Measurements from ENCODE around the gene PRRC2B.
A peak's percentile ranks its signal among the peaks of the same experiment; 100 is the strongest.

PRRC2B gene

GRCh38 chr9:131495785-131496184 lies 101.9 kb downstream of the PRRC2B start:
- WGBS, 2 experiments = 95 to 96% methylated on average over 22 of the region's 22 CpGs
- H3K9me3 ChIP-seq (ENCODE audit: control insufficient read depth, low read length) = no peaks in the 10 kb centered on the region
- no peaks in the 10 kb centered on the region for H3K4me1 ChIP-seq (ENCODE audit: control insufficient read depth, insufficient read depth, low read length)
- H3K27ac ChIP-seq (ENCODE audit: insufficient read depth, low read depth, low read length, poor library complexity, severe bottlenecking) = no peak overlapping the region
- H3K4me3 ChIP-seq (ENCODE audit: insufficient read depth, low read depth, low read length) = no peak overlapping the region
- no peaks in the 10 kb centered on the region for H3K27me3 ChIP-seq (ENCODE audit: control insufficient read depth, insufficient read depth, low read length, poor library complexity, severe bottlenecking)
- peaks cover 74% of the 10 kb centered on the region for H3K36me3 ChIP-seq (ENCODE audit: control insufficient read depth, insufficient read depth, low read length)

GRCh38 chr9:131496844-131497405 lies 103.0 kb downstream of the PRRC2B start:
- no peaks in the 10 kb centered on the region for H3K9me3 ChIP-seq (ENCODE audit: control insufficient read depth, low read length)
- 96% methylated on average over 10 of the region's 10 CpGs for WGBS, 2 experiments

GRCh38 chr9:131499254-131499767 lies 105.4 kb downstream of the PRRC2B start:
- no peaks in the 10 kb centered on the region for H3K9me3 ChIP-seq (ENCODE audit: control insufficient read depth, low read length)
- no peak overlapping the region for H3K4me3 ChIP-seq (ENCODE audit: insufficient read depth, low read depth, low read length)
- no peaks in the 10 kb centered on the region for H3K27me3 ChIP-seq (ENCODE audit: control insufficient read depth, insufficient read depth, low read length, poor library complexity, severe bottlenecking)
- peaks cover 41% of the 10 kb centered on the region for H3K36me3 ChIP-seq (ENCODE audit: control insufficient read depth, insufficient read depth, low read length)
- H3K4me1 ChIP-seq (ENCODE audit: control insufficient read depth, insufficient read depth, low read length) = peaks cover 7% of the 10 kb centered on the region
- WGBS, 2 experiments = 95 to 97% methylated on average over 7 of the region's 7 CpGs
- peak overlapping the region; percentile 6 for H3K27ac ChIP-seq (ENCODE audit: insufficient read depth, low read depth, low read length, poor library complexity, severe bottlenecking)

More at GRCh38 chr9:131496844-131497405, 103.0 kb downstream of the PRRC2B start:
- H3K36me3 ChIP-seq (ENCODE audit: control insufficient read depth, insufficient read depth, low read length) = peaks cover 63% of the 10 kb centered on the region
- H3K4me1 ChIP-seq (ENCODE audit: control insufficient read depth, insufficient read depth, low read length) = no peaks in the 10 kb centered on the region
- no peaks in the 10 kb centered on the region for H3K27me3 ChIP-seq (ENCODE audit: control insufficient read depth, insufficient read depth, low read length, poor library complexity, severe bottlenecking)
- H3K27ac ChIP-seq (ENCODE audit: insufficient read depth, low read depth, low read length, poor library complexity, severe bottlenecking) = no peak overlapping the region
- H3K4me3 ChIP-seq (ENCODE audit: insufficient read depth, low read depth, low read length) = no peak overlapping the region

- Histone ChIP-seq H3K4me3 (ENCODE audit: insufficient read depth, low read depth, low read length) (no peak overlapping the region), H3K27me3 (ENCODE audit: control insufficient read depth, insufficient read depth, low read length, poor library complexity, severe bottlenecking) (no peaks in the 10 kb centered on the region), H3K4me1 (ENCODE audit: control insufficient read depth, insufficient read depth, low read length) (peaks cover 8% of the 10 kb centered on the region), H3K36me3 (ENCODE audit: control insufficient read depth, insufficient read depth, low read length) (peaks cover 35% of the 10 kb centered on the region), H3K27ac (ENCODE audit: insufficient read depth, low read depth, low read length, poor library complexity, severe bottlenecking) (no peak overlapping the region), H3K9me3 (ENCODE audit: control insufficient read depth, low read length) (no peaks in the 10 kb centered on the region)
- WGBS, 2 experiments = 94 to 95% methylated on average over 12 of the region's 12 CpGs
These were observed 106.5 kb downstream of the PRRC2B start for GRCh38 chr9:131500377-131500776.

GRCh38 chr9:131500939-131501541 lies 107.2 kb downstream of the PRRC2B start:
- H3K4me3 ChIP-seq (ENCODE audit: insufficient read depth, low read depth, low read length) = no peak overlapping the region
- no peaks in the 10 kb centered on the region for H3K27me3 ChIP-seq (ENCODE audit: control insufficient read depth, insufficient read depth, low read length, poor library complexity, severe bottlenecking)
- peaks cover 8% of the 10 kb centered on the region for H3K4me1 ChIP-seq (ENCODE audit: control insufficient read depth, insufficient read depth, low read length)
- H3K36me3 ChIP-seq (ENCODE audit: control insufficient read depth, insufficient read depth, low read length) = peaks cover 29% of the 10 kb centered on the region
- no peak overlapping the region for H3K27ac ChIP-seq (ENCODE audit: insufficient read depth, low read depth, low read length, poor library complexity, severe bottlenecking)
- 81% methylated on average over 5 of the region's 5 CpGs for WGBS, 2 experiments
- no peaks in the 10 kb centered on the region for H3K9me3 ChIP-seq (ENCODE audit: control insufficient read depth, low read length)

- Histone ChIP-seq H3K27ac (ENCODE audit: insufficient read depth, low read depth, low read length, poor library complexity, severe bottlenecking) (peak within 1 kb of the TSS; percentile 50), H3K36me3 (ENCODE audit: control insufficient read depth, insufficient read depth, low read length) (peaks cover 15% of the 10 kb centered on the region), H3K9me3 (ENCODE audit: control insufficient read depth, low read length) (no peaks in the 10 kb centered on the region), H3K4me1 (ENCODE audit: control insufficient read depth, insufficient read depth, low read length) (peaks cover 8% of the 10 kb centered on the region), H3K27me3 (ENCODE audit: control insufficient read depth, insufficient read depth, low read length, poor library complexity, severe bottlenecking) (no peaks in the 10 kb centered on the region), H3K4me3 (ENCODE audit: insufficient read depth, low read depth, low read length) (peak within 1 kb of the TSS; percentile 74)
- 1 to 2% methylated on average over 83 of the region's 83 CpGs for whole genome bisulfite sequencing, 2 experiments
These were observed 109.1 kb downstream of the PRRC2B start, which contains the start of gene POMT1 for GRCh38 chr9:131502781-131503625. Gene POMT1, plus strand, starts transcription at chr9:131502918. Its CDS starts 1,301 bp downstream, at chr9:131504219.

GRCh38 chr9:131503626-131504465 lies 110.0 kb downstream of the PRRC2B start:
- Histone ChIP-seq H3K27ac (ENCODE audit: insufficient read depth, low read depth, low read length, poor library complexity, severe bottlenecking) (no peak overlapping the region), H3K27me3 (ENCODE audit: control insufficient read depth, insufficient read depth, low read length, poor library complexity, severe bottlenecking) (no peaks in the 10 kb centered on the region), H3K36me3 (ENCODE audit: control insufficient read depth, insufficient read depth, low read length) (peaks cover 8% of the 10 kb centered on the region), H3K4me3 (ENCODE audit: insufficient read depth, low read depth, low read length) (peak overlapping the region; percentile 74), H3K9me3 (ENCODE audit: control insufficient read depth, low read length) (no peaks in the 10 kb centered on the region), H3K4me1 (ENCODE audit: control insufficient read depth, insufficient read depth, low read length) (peaks cover 8% of the 10 kb centered on the region)
- WGBS, 2 experiments = 63 to 65% methylated on average over 32 of the region's 32 CpGs

GRCh38 chr9:131505012-131505411 lies 111.1 kb downstream of the PRRC2B start:
- 92 to 96% methylated on average over 8 of the region's 8 CpGs for WGBS, 2 experiments

GRCh38 chr9:131511416-131511815 lies 117.5 kb downstream of the PRRC2B start:
- Histone ChIP-seq H3K27ac (ENCODE audit: insufficient read depth, low read depth, low read length, poor library complexity, severe bottlenecking) (no peak overlapping the region), H3K4me1 (ENCODE audit: control insufficient read depth, insufficient read depth, low read length) (no peaks in the 10 kb centered on the region), H3K9me3 (ENCODE audit: control insufficient read depth, low read length) (no peaks in the 10 kb centered on the region), H3K27me3 (ENCODE audit: control insufficient read depth, insufficient read depth, low read length, poor library complexity, severe bottlenecking) (no peaks in the 10 kb centered on the region), H3K36me3 (ENCODE audit: control insufficient read depth, insufficient read depth, low read length) (peaks cover 31% of the 10 kb centered on the region), H3K4me3 (ENCODE audit: insufficient read depth, low read depth, low read length) (no peak overlapping the region)
- 79 to 81% methylated on average over 7 of the region's 7 CpGs for WGBS, 2 experiments

More at GRCh38 chr9:131505012-131505411, 111.1 kb downstream of the PRRC2B start:
- no peak overlapping the region for H3K4me3 ChIP-seq (ENCODE audit: insufficient read depth, low read depth, low read length)
- peaks cover 8% of the 10 kb centered on the region for H3K4me1 ChIP-seq (ENCODE audit: control insufficient read depth, insufficient read depth, low read length)
- no peaks in the 10 kb centered on the region for H3K36me3 ChIP-seq (ENCODE audit: control insufficient read depth, insufficient read depth, low read length)
- no peaks in the 10 kb centered on the region for H3K27me3 ChIP-seq (ENCODE audit: control insufficient read depth, insufficient read depth, low read length, poor library complexity, severe bottlenecking)
- no peaks in the 10 kb centered on the region for H3K9me3 ChIP-seq (ENCODE audit: control insufficient read depth, low read length)
- no peak overlapping the region for H3K27ac ChIP-seq (ENCODE audit: insufficient read depth, low read depth, low read length, poor library complexity, severe bottlenecking)

All from ectodermal cell (in vitro differentiated cells).